K562 treated with DMSO at 1 percent for 12 hours (cell line): ENCODE data around the gene SLC7A9. TPM values are rescaled to one million over a fixed set of nuclear protein-coding genes. Genes with fewer than 3 reads are reported as not detected.

Source experiments
- total RNA-seq: library from RNA; unstranded; fragments of 300-600 nt; gene quantifications from 2 replicates; pipeline ENCODE4 v1.2.3, GENCODE V29; 2022; ENCODE audit not compliant: insufficient read depth

The SLC7A9 gene
- not detected in 2 replicates for total RNA-seq

DNA sequence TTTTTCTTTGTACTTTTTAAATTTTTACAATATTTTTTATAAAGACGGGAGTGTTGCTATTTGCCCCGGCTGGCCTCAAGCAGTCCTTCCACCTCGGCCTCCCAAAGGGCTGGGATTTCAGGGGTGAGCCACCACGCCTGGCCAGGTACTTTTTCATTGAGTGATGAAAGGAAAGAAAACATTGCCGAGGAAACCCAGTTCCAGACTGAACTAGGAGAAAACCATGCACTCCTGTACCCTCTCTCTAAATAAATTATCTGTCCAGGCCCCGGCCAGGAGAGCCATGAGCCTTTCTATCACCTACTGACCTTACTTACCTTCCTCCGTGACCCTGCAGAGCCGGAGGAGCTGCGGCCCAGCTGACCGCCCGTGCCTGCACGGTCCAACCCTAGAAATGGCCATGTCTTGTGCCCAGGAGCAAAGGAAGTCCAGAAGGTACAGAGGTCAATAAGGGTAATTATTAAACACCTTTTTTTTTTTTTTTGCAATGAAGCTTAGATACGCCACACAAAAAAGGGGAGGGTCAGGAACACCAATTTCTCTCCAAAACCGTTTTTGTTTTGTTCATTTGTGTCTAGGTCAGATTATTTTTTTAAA lies at the start of gene SLC7A9:
Gene SLC7A9 (minus strand): TSS at position 399 of the 597 bp plus-strand sequence. CDS start 1,233 bp downstream, outside the sequence.

Other genes with a start within 250 kb of the SLC7A9 start
- gene ANKRD27, start 194.6 kb downstream of the SLC7A9 start, total RNA-seq: 14.1 and 42.2 TPM in 2 replicates
- gene RGS9BP, start 193.9 kb downstream of the SLC7A9 start, total RNA-seq: 0.73 and 0.74 TPM in 2 replicates
- 8.7 and 19.4 TPM in 2 replicates for gene NUDT19, start 177.9 kb downstream of the SLC7A9 start, total RNA-seq
- gene TDRD12, start 150.0 kb downstream of the SLC7A9 start, total RNA-seq: not detected in 2 replicates
- 8.5 and 13.1 TPM in 2 replicates for gene CEP89, start 102.2 kb upstream of the SLC7A9 start, total RNA-seq
- 9.2 and 15.8 TPM in 2 replicates for gene FAAP24, start 102.5 kb upstream of the SLC7A9 start, total RNA-seq
- gene RHPN2, start 195.1 kb upstream of the SLC7A9 start, total RNA-seq: 2.6 and 9.1 TPM in 2 replicates
- 3.0 and 8.0 TPM in 2 replicates for gene GPATCH1, start 211.4 kb upstream of the SLC7A9 start, total RNA-seq